Measurements from ENCODE around the gene FOXA3.

GRCh38 chr19:45872095-45872919, 8.2 kb downstream of the FOXA3 start:
- TF ChIP-seq JUND (IDR thresholded peaks at IDR 0.05) (no peak), EGR1 (IDR thresholded peaks at IDR 0.05; ENCODE audit: low read depth) (no peak), MAX (IDR thresholded peaks at IDR 0.05) (no peak), CTCF (IDR thresholded peaks at IDR 0.05 in 2 of 3, conservative IDR thresholded peaks at IDR 0.05 in 1 of 3; ENCODE audit: borderline replicate concordance in 1 of 3, insufficient read depth in 1 of 3, low read depth in 2 of 3, low read length in 2 of 3) (no peak), ZFX (IDR thresholded peaks at IDR 0.05) (no peak), ELF1 (IDR thresholded peaks at IDR 0.05; ENCODE audit: borderline replicate concordance, low read depth) (no peak)
